Activated CD8-positive, alpha-beta memory T cell treated with anti-CD3 and anti-CD28 coated beads, Interleukin-2, amount 10 ng/mL, durations not matched to agents 7 days and 5 days (primary cell): Measurements from ENCODE around the gene SMOC1. TPM values are rescaled to one million over a fixed set of nuclear protein-coding genes. Genes with fewer than 3 reads are reported as not detected.

ENCODE experiments used
- ATAC-seq: fragments of 150-1000 bp; cut with Tn5 transposase; one replicate; pipeline ENCODE4 v1.10.0; 2021; ENCODE audit warnings: moderate library complexity
- CTCF ChIA-PET: fragments of 350-600 bp; sonication (Branson Sonifier 250); formaldehyde crosslinking; loops from one replicate; lab custom pipeline; 2021; ENCODE audit warnings: antibody characterized with exemption; lab: Charles Lee
- DNase-seq: peaks from one replicate; pipeline ENCODE4 v3.0.0-alpha.2; 2020
- H3K27ac Mint-ChIP-seq: one replicate; pipeline ENCODE4 v1.8.0; 2021; ENCODE audit warnings: mild to moderate bottlenecking, mixed read lengths
- H3K27me3 Mint-ChIP-seq: one replicate; pipeline ENCODE4 v1.8.0; 2021; ENCODE audit warnings: mixed read lengths
- H3K36me3 Mint-ChIP-seq: one replicate; pipeline ENCODE4 v1.8.0; 2021; ENCODE audit warnings: mild to moderate bottlenecking, mixed read lengths
- H3K4me1 Mint-ChIP-seq: one replicate; pipeline ENCODE4 v1.8.0; 2021; ENCODE audit warnings: mixed read lengths
- H3K4me3 Mint-ChIP-seq: one replicate; pipeline ENCODE4 v1.8.0; 2021; ENCODE audit warnings: mild to moderate bottlenecking, moderate library complexity, mixed read lengths
- H3K9me3 Mint-ChIP-seq: one replicate; pipeline ENCODE4 v1.8.0; 2022; ENCODE audit warnings: low read depth, mixed read lengths
- total RNA-seq, 2 experiments: library from RNA; stranded (reverse); gene quantifications; one replicate each; pipeline ENCODE4 v1.2.3, GENCODE V29; 2021

Gene SMOC1
- total RNA-seq, 2 experiments from 2014 or later, result not detected

DNA sequence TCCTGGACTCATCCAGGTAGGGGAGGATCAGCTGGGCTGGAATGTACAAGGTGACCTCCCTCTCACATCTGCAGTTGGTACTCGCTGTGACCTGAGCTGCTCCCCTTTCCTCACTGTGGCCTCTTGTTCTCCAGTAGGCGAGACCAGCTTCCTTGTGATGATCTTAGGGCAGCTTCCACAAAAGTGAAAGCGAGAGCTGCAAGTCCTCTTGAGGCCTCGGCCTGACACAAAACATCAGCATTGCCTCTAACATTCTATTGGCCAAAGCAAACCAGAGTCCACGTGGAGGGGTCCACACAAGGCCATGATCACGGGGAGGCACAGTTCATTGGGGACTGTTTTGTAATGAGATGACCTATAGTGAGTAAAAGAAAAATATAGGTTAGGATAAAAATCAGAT lies 127.5 kb downstream of the SMOC1 start:
- H3K36me3 Mint-ChIP-seq, result no peaks in the 10 kb centered on the region
- no peak for DNase-seq
- no peak overlapping the region for H3K27ac Mint-ChIP-seq
- ATAC-seq, result no peak
- peaks cover 19% of the 10 kb centered on the region for H3K27me3 Mint-ChIP-seq
- H3K9me3 Mint-ChIP-seq, result no peaks in the 10 kb centered on the region
- H3K4me1 Mint-ChIP-seq, result peaks cover 2% of the 10 kb centered on the region
- H3K4me3 Mint-ChIP-seq, result no peak overlapping the region
- CTCF ChIA-PET, result interaction anchor here (1.0 to 1.6 kb wide), 2 partner anchors 10 to 188 kb away, joined by 3 read pairs; no protein-coding TSS in a partner anchor

- Mint-ChIP-seq H3K36me3 (no peaks in the 10 kb centered on the region), H3K27ac (no peak overlapping the region), H3K4me1 (peaks cover 2% of the 10 kb centered on the region), H3K4me3 (no peak overlapping the region), H3K9me3 (no peaks in the 10 kb centered on the region), H3K27me3 (peaks cover 26% of the 10 kb centered on the region)
- no peak for DNase-seq
- ATAC-seq, result no peak
- CTCF ChIA-PET, result no interaction called here
Observed at GRCh38 chr14:70008284-70009262, 129.4 kb downstream of the SMOC1 start.

DNA sequence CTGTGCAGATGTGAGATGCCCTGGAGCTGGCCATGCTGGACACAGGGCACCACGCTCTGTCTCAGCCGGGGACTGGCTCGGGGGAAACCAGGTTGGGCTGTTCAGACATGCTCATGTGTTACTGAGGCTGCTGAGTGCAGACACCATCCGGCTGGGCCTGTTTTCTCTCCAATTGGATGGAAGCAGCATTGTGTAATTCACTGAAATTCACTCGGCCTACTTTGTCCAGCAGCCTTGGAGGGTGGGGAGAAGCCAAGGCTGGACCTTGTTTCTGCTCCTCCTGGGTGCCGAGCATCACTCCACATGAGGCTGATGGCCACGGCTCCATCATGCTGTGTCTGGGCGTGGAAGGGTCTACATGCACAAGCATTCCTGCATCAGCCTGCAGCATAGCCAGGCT lies 130.7 kb downstream of the SMOC1 start:
- ATAC-seq, result no peak
- no peaks in the 10 kb centered on the region for H3K9me3 Mint-ChIP-seq
- DNase-seq, result no peak
- H3K36me3 Mint-ChIP-seq, result no peaks in the 10 kb centered on the region
- H3K4me1 Mint-ChIP-seq, result peaks cover 2% of the 10 kb centered on the region
- H3K27me3 Mint-ChIP-seq, result peaks cover 20% of the 10 kb centered on the region
- CTCF ChIA-PET, result no interaction called here
- H3K4me3 Mint-ChIP-seq, result no peak overlapping the region
- H3K27ac Mint-ChIP-seq, result no peak overlapping the region

GRCh38 chr14:70011098-70011497 lies 131.9 kb downstream of the SMOC1 start:
- Mint-ChIP-seq H3K27ac (no peak overlapping the region), H3K4me3 (no peak overlapping the region), H3K9me3 (no peaks in the 10 kb centered on the region), H3K4me1 (peaks cover 2% of the 10 kb centered on the region), H3K27me3 (peaks cover 24% of the 10 kb centered on the region), H3K36me3 (no peaks in the 10 kb centered on the region)
- no peak for ATAC-seq
- no peak for DNase-seq
- CTCF ChIA-PET, result interaction anchor here (3.7 kb wide), 1 partner anchor 17 kb away, joined by 15 read pairs; no protein-coding TSS in a partner anchor

DNA sequence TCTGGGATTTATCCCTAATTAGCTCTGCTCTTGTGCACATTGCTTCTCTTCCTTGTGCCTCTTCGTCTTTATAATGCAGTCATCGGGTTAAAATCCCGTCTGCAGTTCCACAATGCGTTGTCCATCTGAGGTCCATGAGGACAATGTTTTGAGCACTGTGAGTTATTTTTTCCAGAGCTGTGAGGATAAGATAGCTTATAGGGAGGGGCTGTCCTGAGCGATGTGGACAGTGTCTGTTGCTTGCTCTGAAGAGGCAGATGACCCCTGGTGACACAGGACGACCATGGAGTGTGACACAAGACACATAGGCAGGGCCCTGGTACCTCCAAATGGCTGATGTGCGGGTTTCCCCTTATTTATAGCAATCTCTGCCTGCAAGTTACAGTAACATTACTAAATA lies 132.5 kb downstream of the SMOC1 start:
- CTCF ChIA-PET, result interaction anchor here (1.1 to 3.7 kb wide), 2 partner anchors 16 to 193 kb away, joined by 8 to 15 read pairs; no protein-coding TSS in a partner anchor
- DNase-seq, result no peak
- H3K36me3 Mint-ChIP-seq, result no peaks in the 10 kb centered on the region
- no peaks in the 10 kb centered on the region for H3K9me3 Mint-ChIP-seq
- H3K4me1 Mint-ChIP-seq, result peaks cover 2% of the 10 kb centered on the region
- no peak for ATAC-seq
- no peak overlapping the region for H3K4me3 Mint-ChIP-seq
- no peak overlapping the region for H3K27ac Mint-ChIP-seq
- peaks cover 23% of the 10 kb centered on the region for H3K27me3 Mint-ChIP-seq

GRCh38 chr14:70013271-70013873 lies 134.2 kb downstream of the SMOC1 start:
- H3K27me3 Mint-ChIP-seq, result peaks cover 23% of the 10 kb centered on the region
- H3K27ac Mint-ChIP-seq, result no peak overlapping the region
- H3K4me1 Mint-ChIP-seq, result peaks cover 5% of the 10 kb centered on the region
- ATAC-seq (no peak), DNase-seq (peak; percentile 57)
- H3K9me3 Mint-ChIP-seq, result no peaks in the 10 kb centered on the region
- no peak overlapping the region for H3K4me3 Mint-ChIP-seq
- no peaks in the 10 kb centered on the region for H3K36me3 Mint-ChIP-seq
- CTCF ChIA-PET, result interaction anchor here (0.6 to 3.7 kb wide), 8 partner anchors 10 to 433 kb away, joined by 3 to 15 read pairs (median 4); partner anchors contain the start of gene SMOC1

DNA sequence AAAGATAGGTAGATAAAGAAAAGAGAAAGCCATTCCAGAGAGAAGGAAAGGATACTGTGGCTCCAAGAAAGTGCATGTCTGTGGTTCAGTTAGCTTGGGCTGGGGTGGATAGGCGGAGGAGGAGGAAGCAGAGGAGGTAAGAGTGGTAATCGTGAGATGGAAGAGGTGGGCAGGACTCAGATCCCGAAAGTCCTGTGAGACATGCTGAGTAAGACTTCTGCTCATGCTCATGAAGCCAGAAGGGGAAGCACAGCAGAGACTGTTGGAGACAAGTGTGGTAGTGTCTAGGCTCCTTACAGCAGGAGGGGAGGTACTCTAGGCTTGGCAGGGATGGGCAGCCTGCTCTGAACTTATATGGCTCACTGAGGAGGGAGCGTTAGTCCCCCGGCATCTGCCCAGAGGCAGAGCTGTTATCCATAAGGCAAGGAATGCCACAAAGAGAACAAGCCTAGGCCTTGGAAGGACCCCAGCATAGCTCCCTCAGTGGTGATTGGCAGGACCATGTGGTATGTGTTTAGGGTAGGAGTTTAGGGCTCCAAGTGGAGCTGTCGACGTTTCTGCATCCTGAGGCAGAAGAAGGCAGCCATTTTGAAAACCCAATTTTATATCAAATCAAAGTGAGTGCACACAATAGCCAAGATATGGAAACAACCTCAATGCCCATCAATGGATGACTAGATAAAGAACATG lies 135.3 kb downstream of the SMOC1 start:
- H3K36me3 Mint-ChIP-seq, result no peaks in the 10 kb centered on the region
- peaks cover 23% of the 10 kb centered on the region for H3K27me3 Mint-ChIP-seq
- ATAC-seq, result no peak
- peaks cover 17% of the 10 kb centered on the region for H3K4me1 Mint-ChIP-seq
- CTCF ChIA-PET, result interaction anchor here (0.6 to 3.7 kb wide), 6 partner anchors 13 to 195 kb away, joined by 3 to 15 read pairs (median 5); partner anchors contain the start of gene SMOC1
- H3K9me3 Mint-ChIP-seq, result no peaks in the 10 kb centered on the region
- no peak for DNase-seq
- no peak overlapping the region for H3K4me3 Mint-ChIP-seq
- H3K27ac Mint-ChIP-seq, result no peak overlapping the region

DNA sequence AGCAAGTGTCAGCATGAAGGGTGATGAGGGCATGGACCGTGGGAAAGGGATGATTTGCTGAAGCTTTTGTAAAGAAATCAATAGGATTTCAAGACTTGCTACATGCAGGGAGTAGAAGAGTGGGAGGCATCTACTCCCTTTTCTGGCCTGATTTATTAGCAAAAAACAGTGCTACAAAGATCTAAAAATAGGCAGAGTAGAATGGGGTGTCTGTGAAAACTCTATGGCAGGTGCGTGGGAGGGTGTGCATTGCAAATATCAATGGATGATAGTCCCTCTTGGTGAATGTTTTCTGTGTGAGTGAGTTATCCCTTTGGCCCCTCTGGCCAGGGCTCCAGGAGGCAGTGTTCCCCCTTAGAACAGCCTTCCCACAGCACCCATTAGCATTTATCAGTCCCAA lies 139.0 kb downstream of the SMOC1 start:
- ATAC-seq, result no peak
- DNase-seq, result no peak
- Mint-ChIP-seq H3K9me3 (no peaks in the 10 kb centered on the region), H3K36me3 (no peaks in the 10 kb centered on the region), H3K4me3 (no peak overlapping the region), H3K4me1 (peaks cover 18% of the 10 kb centered on the region), H3K27ac (no peak overlapping the region), H3K27me3 (peaks cover 18% of the 10 kb centered on the region)
- CTCF ChIA-PET, result interaction anchor here (2.7 kb wide), 1 partner anchor 11 kb away, joined by 21 read pairs; no protein-coding TSS in a partner anchor

- Mint-ChIP-seq H3K4me3 (no peak overlapping the region), H3K9me3 (no peaks in the 10 kb centered on the region)
Observed at GRCh38 chr14:70018713-70019211, 139.5 kb downstream of the SMOC1 start.

GRCh38 chr14:70019695-70020094 lies 140.5 kb downstream of the SMOC1 start:
- no peak overlapping the region for H3K4me3 Mint-ChIP-seq
- no peaks in the 10 kb centered on the region for H3K9me3 Mint-ChIP-seq
- no peak overlapping the region for H3K27ac Mint-ChIP-seq
- no peak for ATAC-seq
- peaks cover 13% of the 10 kb centered on the region for H3K27me3 Mint-ChIP-seq
- CTCF ChIA-PET, result interaction anchor here (1.0 to 2.7 kb wide), 4 partner anchors 9 to 500 kb away, joined by 3 to 21 read pairs (median 4); partner anchors contain the start of gene SMOC1
- no peaks in the 10 kb centered on the region for H3K36me3 Mint-ChIP-seq
- DNase-seq, result no peak
- H3K4me1 Mint-ChIP-seq, result peaks cover 18% of the 10 kb centered on the region

More at GRCh38 chr14:70018713-70019211, 139.5 kb downstream of the SMOC1 start:
- Mint-ChIP-seq H3K36me3 (no peaks in the 10 kb centered on the region), H3K4me1 (peaks cover 18% of the 10 kb centered on the region), H3K27ac (no peak overlapping the region), H3K27me3 (peaks cover 18% of the 10 kb centered on the region)
- DNase-seq (peak; percentile 48), ATAC-seq (peak; percentile 81)
- CTCF ChIA-PET, result interaction anchor here (1.0 to 2.7 kb wide), 3 partner anchors 10 to 200 kb away, joined by 3 to 21 read pairs (median 4); partner anchors contain the start of gene SMOC1

DNA sequence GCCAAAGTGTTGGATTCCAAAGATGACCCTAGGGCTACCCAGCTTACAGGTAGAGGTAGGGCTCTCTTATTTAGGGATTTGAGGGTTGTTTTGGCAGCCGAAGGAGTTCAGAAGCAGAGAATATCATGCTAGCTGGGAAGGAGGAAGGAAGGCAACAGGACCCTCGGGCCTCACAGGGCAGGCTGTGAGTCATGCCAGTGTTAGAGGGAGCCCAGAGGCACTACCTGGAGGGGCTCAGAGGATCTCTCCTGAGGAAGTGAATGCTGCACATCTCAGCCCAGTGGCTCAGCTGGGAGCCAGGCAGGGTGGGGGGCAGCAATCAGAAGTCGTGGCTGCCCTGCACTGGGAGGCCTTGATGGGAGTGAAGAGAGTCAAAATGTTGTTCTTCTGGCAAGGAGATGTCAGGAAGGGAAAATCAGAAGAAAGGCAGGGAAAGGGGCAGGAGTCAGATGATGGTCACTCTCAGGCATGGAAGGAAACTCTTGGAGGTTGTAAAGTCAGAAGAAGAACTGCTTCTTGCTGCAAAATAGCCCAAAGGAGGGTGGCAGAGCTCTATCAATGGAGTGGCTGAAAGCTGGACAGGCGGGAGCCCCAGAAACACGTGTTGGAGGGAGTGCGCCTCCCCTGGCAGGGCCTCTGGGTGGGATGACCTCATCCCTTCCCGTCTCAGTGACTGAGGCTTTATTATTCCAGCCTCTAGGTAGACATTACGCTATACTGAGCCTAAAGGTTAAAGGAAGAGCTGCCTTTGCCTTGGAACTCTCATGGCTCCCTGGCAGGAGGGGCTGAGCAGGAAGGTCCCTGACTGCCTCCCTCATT lies 141.3 kb downstream of the SMOC1 start:
- no peak for ATAC-seq
- no peaks in the 10 kb centered on the region for H3K9me3 Mint-ChIP-seq

More for the DNA sequence above, 141.3 kb downstream of the SMOC1 start:
- CTCF ChIA-PET, result interaction anchor here (1.0 to 2.7 kb wide), 2 partner anchors 8 to 501 kb away, joined by 5 to 21 read pairs; no protein-coding TSS in a partner anchor
- peaks cover 6% of the 10 kb centered on the region for H3K27me3 Mint-ChIP-seq
- no peak overlapping the region for H3K4me3 Mint-ChIP-seq
- H3K4me1 Mint-ChIP-seq, result peaks cover 18% of the 10 kb centered on the region
- no peaks in the 10 kb centered on the region for H3K36me3 Mint-ChIP-seq
- no peak for DNase-seq
- H3K27ac Mint-ChIP-seq, result no peak overlapping the region
